Astrocyte of the spinal cord (primary cell): ENCODE results near the gene CADM2.

Experiments used
- DNase-seq: peaks from one replicate; pipeline ENCODE4 v3.0.0; 2011; ENCODE audit warnings: low read depth, low spot score
- H3K4me3 ChIP-seq: 2 replicates; pipeline ENCODE4 v1.5.1; 2011; ENCODE audit warnings: low read depth, mild to moderate bottlenecking, low read length, moderate library complexity
- in situ Hi-C: cut with HindIII; loops from 2 replicates; pipeline ENCODE4 v1.10.0; 2017; ENCODE audit warnings: low sequenced_read_pairs
- TF ChIP-seq, protein P1 (sequence below): IDR thresholded peaks from 2 replicates; pipeline ENCODE4 v1.5.1; 2012; ENCODE audit warnings: low read depth, mild to moderate bottlenecking, low read length, inconsistent platforms

Gene CADM2

DNA sequence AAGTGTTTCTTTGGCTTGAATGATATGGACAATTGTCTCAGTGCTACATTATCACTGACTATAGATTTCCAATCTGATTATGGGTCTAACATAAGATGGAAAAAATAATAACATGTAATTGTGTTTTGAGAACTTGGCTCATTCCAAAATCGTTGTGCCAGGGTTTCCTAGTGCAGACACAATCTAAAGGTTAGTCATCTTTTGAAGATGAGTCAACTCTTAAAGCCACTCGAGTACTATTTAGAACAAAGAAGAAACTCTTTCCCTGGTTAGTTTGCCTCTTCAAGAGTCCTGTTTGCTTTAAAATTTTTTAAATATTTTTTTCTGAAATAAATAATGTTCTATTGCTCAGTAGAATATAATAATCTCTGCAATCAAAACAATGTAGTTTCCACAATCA, 301.0 kb downstream of the CADM2 start:
- H3K4me3 ChIP-seq, result no peak overlapping the region
- TF ChIP-seq, protein P1, sequence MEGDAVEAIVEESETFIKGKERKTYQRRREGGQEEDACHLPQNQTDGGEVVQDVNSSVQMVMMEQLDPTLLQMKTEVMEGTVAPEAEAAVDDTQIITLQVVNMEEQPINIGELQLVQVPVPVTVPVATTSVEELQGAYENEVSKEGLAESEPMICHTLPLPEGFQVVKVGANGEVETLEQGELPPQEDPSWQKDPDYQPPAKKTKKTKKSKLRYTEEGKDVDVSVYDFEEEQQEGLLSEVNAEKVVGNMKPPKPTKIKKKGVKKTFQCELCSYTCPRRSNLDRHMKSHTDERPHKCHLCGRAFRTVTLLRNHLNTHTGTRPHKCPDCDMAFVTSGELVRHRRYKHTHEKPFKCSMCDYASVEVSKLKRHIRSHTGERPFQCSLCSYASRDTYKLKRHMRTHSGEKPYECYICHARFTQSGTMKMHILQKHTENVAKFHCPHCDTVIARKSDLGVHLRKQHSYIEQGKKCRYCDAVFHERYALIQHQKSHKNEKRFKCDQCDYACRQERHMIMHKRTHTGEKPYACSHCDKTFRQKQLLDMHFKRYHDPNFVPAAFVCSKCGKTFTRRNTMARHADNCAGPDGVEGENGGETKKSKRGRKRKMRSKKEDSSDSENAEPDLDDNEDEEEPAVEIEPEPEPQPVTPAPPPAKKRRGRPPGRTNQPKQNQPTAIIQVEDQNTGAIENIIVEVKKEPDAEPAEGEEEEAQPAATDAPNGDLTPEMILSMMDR, result no peak
- in situ Hi-C loops, result no loop called here
- DNase-seq, result no peak

DNA sequence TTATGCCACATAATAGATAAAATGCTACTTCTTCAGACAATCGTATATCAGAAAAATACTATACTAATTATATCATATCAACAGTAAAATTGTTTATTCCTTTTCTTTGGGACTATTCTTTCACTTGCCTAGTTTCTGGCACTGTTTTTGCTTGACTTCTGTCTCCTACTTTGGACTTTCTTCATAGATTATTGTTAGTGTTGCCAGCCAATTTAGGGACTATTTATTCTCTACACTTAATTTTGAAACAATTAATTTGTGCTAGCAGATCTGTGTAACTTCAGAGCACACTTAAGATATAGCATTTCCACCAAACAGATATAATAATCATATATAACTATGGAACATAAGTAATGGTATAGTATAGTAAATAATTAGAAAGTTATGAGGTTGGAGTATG, 305.6 kb downstream of the CADM2 start:
- DNase-seq, result no peak
- in situ Hi-C loops, result no loop called here
- H3K4me3 ChIP-seq, result no peak overlapping the region
- TF ChIP-seq, protein P1, result no peak

DNA sequence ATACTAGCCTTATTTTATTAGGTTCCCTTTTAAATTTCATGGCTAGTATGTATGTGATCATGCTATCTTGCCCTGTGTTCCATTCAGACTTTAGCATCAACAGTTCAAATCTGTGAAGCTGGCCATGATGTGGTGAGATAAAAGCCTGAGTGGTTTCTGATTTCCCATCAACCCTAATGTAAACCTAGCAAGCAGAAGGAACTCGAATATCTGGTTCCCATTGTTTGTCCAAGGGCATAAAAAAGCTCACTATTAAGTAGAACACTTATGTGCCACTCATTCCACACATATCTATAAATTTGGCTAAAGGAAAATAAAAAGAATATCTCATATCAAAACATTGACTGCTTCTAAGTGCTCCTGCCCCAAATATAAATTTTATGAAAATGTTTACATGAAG, 311.7 kb downstream of the CADM2 start:
- in situ Hi-C loops, result no loop called here

DNA sequence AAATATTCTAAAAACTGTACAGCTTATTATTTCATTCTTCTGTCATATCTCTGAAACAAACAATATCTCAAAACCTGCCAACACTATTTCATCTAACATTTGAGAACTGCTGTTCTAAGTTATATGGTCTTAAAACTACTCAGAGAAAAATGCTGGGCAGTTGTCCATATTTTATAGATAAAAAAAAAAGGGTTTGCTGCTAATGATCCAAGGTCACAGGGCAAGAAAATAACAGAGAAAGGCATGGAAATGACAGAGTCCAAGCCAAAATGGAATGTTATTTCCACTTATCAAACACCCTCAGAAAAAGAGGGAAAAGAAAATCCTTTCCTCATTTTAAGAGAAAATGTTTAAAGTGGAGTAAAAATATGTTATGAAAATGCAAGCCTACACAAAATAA, 313.1 kb downstream of the CADM2 start:
- TF ChIP-seq, protein P1, result no peak
- in situ Hi-C loops, result no loop called here
- no peak for DNase-seq
- no peak overlapping the region for H3K4me3 ChIP-seq

More for the DNA sequence above, 311.7 kb downstream of the CADM2 start:
- H3K4me3 ChIP-seq, result no peak overlapping the region
- TF ChIP-seq, protein P1, result no peak
- no peak for DNase-seq

DNA sequence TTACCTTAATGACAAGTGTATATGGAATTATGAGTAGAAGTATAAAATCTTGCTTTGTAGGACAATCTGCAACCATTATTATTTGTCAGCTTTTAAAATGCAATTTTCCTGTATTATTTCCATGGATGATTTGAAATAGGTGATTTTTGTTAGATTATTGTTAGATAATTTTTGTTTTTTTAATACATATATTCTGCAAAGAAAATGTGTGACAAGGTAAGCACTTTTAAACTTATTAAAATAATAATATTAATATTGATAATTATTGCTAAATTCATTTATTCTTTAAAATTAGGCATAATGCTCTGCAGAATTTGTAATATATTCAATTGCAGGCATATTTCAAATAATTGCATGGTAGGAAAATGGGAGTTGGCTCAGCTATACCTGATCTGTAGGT, 329.5 kb downstream of the CADM2 start:
- in situ Hi-C loops, result no loop called here
- no peak overlapping the region for H3K4me3 ChIP-seq
- TF ChIP-seq, protein P1, result no peak
- no peak for DNase-seq

DNA sequence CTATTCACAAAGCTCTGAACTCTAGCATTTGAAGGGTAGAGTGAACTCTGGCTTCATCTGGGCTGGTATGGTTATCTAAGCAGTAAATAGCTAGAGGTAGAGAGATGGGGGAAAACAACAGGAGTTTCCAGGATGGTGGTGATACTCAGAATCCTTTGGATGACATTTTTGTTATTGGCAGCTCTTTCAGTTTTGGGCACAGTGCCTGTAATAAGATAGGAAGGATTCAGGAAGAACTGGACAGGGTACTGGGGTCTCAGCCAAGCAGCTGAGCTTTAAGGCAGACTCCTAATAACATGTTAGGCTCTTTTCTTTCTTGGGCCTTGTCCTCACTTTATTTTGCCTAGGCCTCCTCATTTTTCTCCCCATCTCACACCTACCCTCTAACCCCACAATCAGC, 338.5 kb downstream of the CADM2 start:
- no peak for DNase-seq
- no peak overlapping the region for H3K4me3 ChIP-seq
- TF ChIP-seq, protein P1, result no peak
- in situ Hi-C loops, result no loop called here

DNA sequence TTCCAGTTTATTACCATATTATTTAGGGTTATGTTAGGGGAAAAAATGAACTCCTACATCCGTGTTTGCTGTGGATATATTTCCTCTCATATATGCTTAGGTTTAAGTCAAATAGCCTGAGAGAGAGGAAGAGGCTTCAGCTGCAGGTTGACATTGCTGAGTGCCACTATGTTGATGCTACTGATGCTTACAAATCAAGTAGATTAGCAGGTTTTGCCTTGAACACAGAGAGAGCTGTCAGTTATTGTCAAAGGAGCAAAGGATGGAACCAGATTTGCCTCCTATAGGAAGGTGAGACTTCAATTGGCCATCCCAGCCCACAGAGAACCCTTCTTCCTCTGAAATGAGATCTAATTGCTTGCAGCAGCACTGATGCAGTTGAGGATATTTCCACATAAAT, 339.2 kb downstream of the CADM2 start:
- no peak for DNase-seq
- TF ChIP-seq, protein P1, result no peak
- in situ Hi-C loops, result no loop called here
- no peak overlapping the region for H3K4me3 ChIP-seq
